Heart left ventricle (tissue), 16 donors: ENCODE results near the gene PNPLA2. TPM values are rescaled to one million over a fixed set of nuclear protein-coding genes. Genes with fewer than 3 reads are reported as not detected.
A peak's percentile ranks its signal among the peaks of the same experiment; 100 is the strongest.

Source experiments
- ATAC-seq, 4 donors: fragments of 200-7000 bp; cut with Tn5 transposase; one replicate each; pipeline ENCODE4 v1.9.1; 2020 to 2022; ENCODE audit warnings: moderate library complexity in 4 of 4, mild to moderate bottlenecking in 3 of 4, moderate number of reproducible peaks in 1 of 4
- DNase-seq, 5 donors: peaks; one replicate each; pipeline ENCODE4 v3.0.0-alpha.2; 2020
- H3K27ac ChIP-seq, 12 donors: fragments of 200-600 bp; sonication (generic) in 4 of 12; one replicate each; pipeline versions ENCODE4 v1.5.0 to v1.8.0; 2016 to 2022; ENCODE audit warnings: mild to moderate bottlenecking in 2 of 12
- H3K27me3 ChIP-seq, 9 donors: fragments of 200-600 bp; sonication (generic) in 2 of 9; one replicate each; pipeline versions ENCODE4 v1.5.1 to v1.8.0; 2016 to 2022; ENCODE audit warnings: mild to moderate bottlenecking in 3 of 9
- H3K36me3 ChIP-seq, 9 donors: fragments of 200-600 bp; sonication (generic) in 2 of 9; one replicate each; pipeline versions ENCODE4 v1.5.0 to v1.8.0; 2018 to 2022; ENCODE audit warnings: mild to moderate bottlenecking in 2 of 9
- H3K4me1 ChIP-seq, 12 donors: fragments of 200-600 bp; sonication (generic) in 4 of 12; one replicate each; pipeline versions ENCODE4 v1.5.0 to v1.8.0; 2016 to 2022; ENCODE audit warnings: mild to moderate bottlenecking in 3 of 12
- H3K4me3 ChIP-seq, 12 donors: fragments of 200-600 bp; sonication (generic) in 4 of 12; one replicate each; pipeline versions ENCODE4 v1.5.0 to v1.8.0; 2017 to 2022; ENCODE audit warnings: mild to moderate bottlenecking in 9 of 12, moderate library complexity in 4 of 12
- H3K9me3 ChIP-seq, 12 donors: fragments of 200-600 bp; sonication (generic) in 4 of 12; one replicate each; pipeline versions ENCODE4 v1.5.0 to v1.8.0; 2016 to 2022; ENCODE audit warnings: mild to moderate bottlenecking in 1 of 12
- CTCF ChIP-seq, 12 donors: fragments of 200-600 bp; sonication (generic) in 4 of 12; IDR thresholded peaks; one replicate each; pipeline versions ENCODE4 v1.5.0 to v1.8.0; 2018 to 2022; ENCODE audit warnings: antibody characterized with exemption in 12 of 12, mild to moderate bottlenecking in 5 of 12
- POLR2A ChIP-seq, 2 donors: fragments of 450-650 bp; IDR thresholded peaks; one replicate each; pipeline ENCODE4 v1.6.1; 2017; ENCODE audit warnings: antibody characterized with exemption in 2 of 2, mild to moderate bottlenecking in 2 of 2, moderate library complexity in 2 of 2
- WGBS, 4 donors: extraction: QIAGEN DNeasy Blood & Tissue Kit in 2 of 4; methylation state at CpG; one replicate each; pipeline versions ENCODE4 v1.1.5 to v1.1.7; 2013 to 2018; 5-methylcytosine and 5-hydroxymethylcytosine counted together
- intact Hi-C, 10 donors: fragments of 100-400 bp; cut with DNase I; formaldehyde crosslinking; loops; one replicate each; pipeline versions ENCODE4 v1.11.1 to v1.14.2; 2022
- polyA plus RNA-seq, 2 donors: library from polyadenylated mRNA; stranded (reverse); fragments of 200-250 nt; gene quantifications; one replicate each; pipeline ENCODE4 v1.2.3, GENCODE V29; 2013
- total RNA-seq, 9 donors: library from RNA; depleted of rRNA in 2 of 9; stranded (reverse); fragments of >200 nt in 2 of 9; fragmentation: NEBNext Ultra II Directional in 3 of 9; extraction: Animal tissue kit (Norgen Biotek cat#: 25700) in 3 of 9; gene quantifications; one replicate each; pipeline versions ENCODE4 v1.1.0 to v1.2.4, GENCODE V29; 2016 to 2023
- donor health status: ischemic (EF 13 %, LVEDD 7.1; RV severe dilation, severe dysfunction).
- donor health status: healthy with polysubstance abuse.
- donor health status: DM: no; HTN: yes; CAD: no.
- donor health status: DM: no; HTN: no; CAD: no.
- donor health status: ischemic (EF 25% LVEDD 6.9; RV normal size, moderate dysfunction).
- donor health status: ischemic (EF 25% LVEDD 5.7; RV mildly dilated, moderate dysfunction).
- donor health status: healthy.
- donor health status: DM: yes; HTN: yes; CAD: no.
- donor health status: ischemic (EF 35%, LVEDD 5.7; RV mildly dilated, moderate dysfunction).
- donor health status: nonischemic (EF 11% LVEDD 7.7; RV severe dilation, severe dysfunction).
- donor health status: DM: yes; HTN: yes; CAD: no.
- donor health status: PGD.
- donor health status: ischemic (EF 29% LVEDD 5.4; RV normal size, mild dysfunction).
- donor health status: nonischemic (EF 23%, LVEDD 6.1; RV moderate dilation, normal function).

Gene PNPLA2
- total and polyA plus RNA-seq, 11 donors: 112 to 348 (median 215) TPM

GRCh38 chr11:825366-826226 is 6.9 kb downstream of the PNPLA2 start:
- no peak overlapping the region for H3K4me3 ChIP-seq
- TF ChIP-seq CTCF (IDR thresholded peaks at IDR 0.05) (no peak), POLR2A (IDR thresholded peaks at IDR 0.05) (no peak)
- peaks cover 10 to 78% (median 63%) of the 10 kb centered on the region in 12 donors for H3K4me1 ChIP-seq
- H3K27ac ChIP-seq: peak overlapping the region in 2 of 12 donors; percentile 82 to 91
- intact Hi-C loops: no loop called here
- H3K27me3 ChIP-seq: peaks cover 0 to 21% (median 0%) of the 10 kb centered on the region in 9 donors
- 74 to 88% (median 85%) methylated on average over 6 to 12 of the region's 12 CpGs for WGBS, 4 donors
- ATAC-seq (no peak), DNase-seq (no peak)
- H3K9me3 ChIP-seq: no peaks in the 10 kb centered on the region
- H3K36me3 ChIP-seq: peaks cover 0 to 43% (median 30%) of the 10 kb centered on the region in 9 donors

GRCh38 chr11:826227-826621 is 7.5 kb downstream of the PNPLA2 start:
- no peak for ATAC-seq
- 74 to 88% (median 82%) methylated on average over 7 to 9 of the region's 9 CpGs for WGBS, 4 donors
- intact Hi-C loops: no loop called here
- H3K4me3 ChIP-seq: peak overlapping the region in 5 of 12 donors; percentile 55 to 63 (median 61)
- peaks cover 4 to 78% (median 63%) of the 10 kb centered on the region in 12 donors for H3K4me1 ChIP-seq
- no peak for DNase-seq
- no peak for TF ChIP-seq POLR2A (IDR thresholded peaks at IDR 0.05)
- TF ChIP-seq CTCF (IDR thresholded peaks at IDR 0.05): no peak
- H3K9me3 ChIP-seq: no peaks in the 10 kb centered on the region
- peaks cover 0 to 27% (median 0%) of the 10 kb centered on the region in 9 donors for H3K27me3 ChIP-seq
- H3K36me3 ChIP-seq: peaks cover 0 to 43% (median 30%) of the 10 kb centered on the region in 9 donors
- peak overlapping the region in 11 of 12 donors; percentile 71 to 91 (median 82) for H3K27ac ChIP-seq

GRCh38 chr11:826836-827145 is 8.1 kb downstream of the PNPLA2 start:
- TF ChIP-seq CTCF (IDR thresholded peaks at IDR 0.05) (no peak), POLR2A (IDR thresholded peaks at IDR 0.05) (no peak)
- 2 to 6% (median 4%) methylated on average over 12 to 22 of the region's 22 CpGs for WGBS, 4 donors
- Histone ChIP-seq H3K4me1 (peaks cover 2 to 78% (median 60%) of the 10 kb centered on the region in 12 donors), H3K27me3 (peaks cover 0 to 33% (median 0%) of the 10 kb centered on the region in 9 donors), H3K36me3 (peaks cover 0 to 40% (median 30%) of the 10 kb centered on the region in 9 donors), H3K4me3 (peak overlapping the region; percentile 39 to 69 (median 60)), H3K9me3 (no peaks in the 10 kb centered on the region), H3K27ac (peak overlapping the region; percentile 71 to 91 (median 83))
- intact Hi-C loops: no loop called here
- ATAC-seq (peak in 1 of 4 donors; percentile 0), DNase-seq (peak in 1 of 5 donors; percentile 63)

- TF ChIP-seq POLR2A (IDR thresholded peaks at IDR 0.05) (no peak), CTCF (IDR thresholded peaks at IDR 0.05) (no peak)
- Histone ChIP-seq H3K27me3 (peaks cover 0 to 38% (median 0%) of the 10 kb centered on the region in 9 donors), H3K36me3 (peaks cover 0 to 34% (median 29%) of the 10 kb centered on the region in 9 donors), H3K4me1 (peaks cover 0 to 78% (median 60%) of the 10 kb centered on the region in 12 donors), H3K4me3 (peak overlapping the region; percentile 39 to 69 (median 60)), H3K9me3 (no peaks in the 10 kb centered on the region), H3K27ac (peak overlapping the region; percentile 71 to 91 (median 83))
- 4 to 15% (median 7%) methylated on average over 19 to 66 of the region's 66 CpGs for WGBS, 4 donors
- peak in 3 of 4 donors; percentile 4 to 10 (median 10) for ATAC-seq
- DNase-seq: peak in 1 of 5 donors; percentile 47
- intact Hi-C loops: no loop called here
Measured at GRCh38 chr11:827146-827896, 8.6 kb downstream of the PNPLA2 start.
